Activated CD8-positive, alpha-beta memory T cell treated with anti-CD3 and anti-CD28 coated beads for 36 hours (primary cell): ENCODE results near the gene C1QL4. TPM values are rescaled to one million over a fixed set of nuclear protein-coding genes. Genes with fewer than 3 reads are reported as not detected.
"Not testable (repeated sequence)": the region's sequence is repeated elsewhere in the genome, so short reads cannot be mapped to it uniquely, and the experiment has no call there.

Experiments
- CTCF ChIA-PET: fragments of 350-600 bp; sonication (Branson Sonifier 250); formaldehyde crosslinking; loops from one replicate; lab custom pipeline; 2021; ENCODE audit warnings: antibody characterized with exemption; lab: Charles Lee
- POLR2A ChIA-PET: fragments of 350-600 bp; sonication (Branson Sonifier 250); formaldehyde crosslinking; loops from one replicate; lab custom pipeline; 2021; ENCODE audit warnings: antibody characterized with exemption; lab: Charles Lee
- total RNA-seq, 2 experiments: library from RNA; stranded (reverse); gene quantifications; one replicate each; pipeline ENCODE4 v1.2.3, GENCODE V29; 2021

Gene C1QL4
- total RNA-seq, 2 experiments from 2014 or later, result not detected

DNA sequence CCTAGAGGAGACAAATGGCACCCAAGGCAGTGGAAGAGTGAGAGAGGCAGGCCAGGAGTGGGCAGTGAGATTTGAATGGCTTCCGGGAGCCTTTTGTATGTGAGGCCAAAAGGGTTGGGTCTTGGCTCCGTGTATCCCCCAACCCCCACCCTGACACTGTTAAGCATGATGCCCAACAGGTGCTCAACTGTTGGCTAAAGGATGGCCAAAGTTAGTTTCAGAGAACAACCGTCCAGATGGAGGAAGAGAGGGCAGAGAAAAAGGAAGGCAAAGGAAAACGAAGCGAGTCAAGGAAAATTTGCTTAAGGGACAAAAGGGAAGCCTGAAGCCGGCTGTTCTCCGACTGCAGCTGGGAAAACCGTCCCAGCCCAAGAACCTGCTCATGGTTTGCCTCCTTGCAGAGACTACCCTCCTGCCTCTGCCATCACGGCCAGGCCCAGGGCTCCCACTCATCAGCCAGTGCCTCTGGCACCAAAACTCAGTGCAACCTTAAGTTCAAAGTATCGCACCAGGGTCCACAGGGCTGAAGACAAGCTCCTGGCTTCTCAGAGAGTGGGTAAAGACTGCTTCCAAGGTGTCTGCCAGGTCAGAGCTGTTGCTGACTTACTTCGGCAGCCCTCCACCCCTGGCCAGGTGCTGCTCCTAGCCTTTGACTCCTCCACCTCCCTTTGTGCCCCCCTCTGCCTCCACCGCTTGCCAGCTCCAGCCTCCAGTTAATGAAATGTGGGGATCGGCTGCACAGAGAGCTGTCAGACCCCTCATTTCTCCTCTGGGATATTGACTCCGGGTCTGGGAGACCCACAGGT is 4.2 kb upstream of the C1QL4 start:
- POLR2A ChIA-PET, result interaction anchor here (0.7 to 1.7 kb wide), 4 partner anchors 17 to 76 kb away, joined by 3 to 5 read pairs (median 4); no protein-coding TSS in a partner anchor
- CTCF ChIA-PET, result interaction anchor here (0.5 to 3.8 kb wide), 18 partner anchors 9 to 1971 kb away, joined by 3 to 44 read pairs (median 7); partner anchors contain the start of genes PRPH and TROAP

GRCh38 chr12:49340095-49340870 is 3.3 kb upstream of the C1QL4 start:
- ChIA-PET CTCF (interaction anchor here (0.8 to 2.9 kb wide), 4 partner anchors 44 to 104 kb away, joined by 4 to 34 read pairs (median 6); partner anchors contain the start of gene PRPH), POLR2A (no interaction called here)

GRCh38 chr12:49339464-49339861 is 2.5 kb upstream of the C1QL4 start:
- ChIA-PET POLR2A (no interaction called here), CTCF (interaction anchor here (0.8 to 3.6 kb wide), 4 partner anchors 8 to 104 kb away, joined by 4 to 18 read pairs (median 8); partner anchors contain the start of gene PRPH)

DNA sequence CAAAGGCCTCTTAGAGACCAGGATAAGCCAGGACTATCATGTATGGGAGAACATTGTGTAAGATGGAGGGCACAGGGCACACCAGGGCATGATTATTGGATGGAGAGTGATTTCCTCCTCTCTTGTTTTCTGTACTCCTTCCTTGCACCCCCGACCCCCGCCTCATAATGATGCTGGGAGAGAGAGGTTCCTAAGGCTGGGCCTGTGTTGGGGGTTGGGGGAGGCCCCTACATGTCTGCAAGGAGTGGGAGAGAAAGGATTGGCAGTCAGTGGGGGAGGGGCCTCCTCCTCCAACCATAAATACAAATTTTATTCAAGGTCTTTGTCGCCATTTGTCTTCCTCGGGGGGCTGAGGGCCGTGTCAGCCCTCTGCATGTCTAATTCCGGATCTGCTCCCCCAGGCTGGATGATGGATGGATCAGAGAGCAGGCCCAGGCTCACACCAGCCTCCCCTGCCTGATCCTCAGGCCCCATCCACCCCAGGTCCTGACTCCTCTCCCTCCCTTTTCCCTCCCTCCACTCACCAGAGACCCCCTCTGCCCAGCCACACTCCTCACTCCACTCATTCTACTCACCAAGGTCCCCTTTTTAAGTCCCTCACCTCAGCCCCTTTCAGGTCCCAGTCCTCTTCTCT is 2.0 kb upstream of the C1QL4 start:
- ChIA-PET POLR2A (no interaction called here), CTCF (interaction anchor here (0.8 to 3.6 kb wide), 5 partner anchors 9 to 103 kb away, joined by 4 to 18 read pairs (median 5); partner anchors contain the start of gene PRPH)

DNA sequence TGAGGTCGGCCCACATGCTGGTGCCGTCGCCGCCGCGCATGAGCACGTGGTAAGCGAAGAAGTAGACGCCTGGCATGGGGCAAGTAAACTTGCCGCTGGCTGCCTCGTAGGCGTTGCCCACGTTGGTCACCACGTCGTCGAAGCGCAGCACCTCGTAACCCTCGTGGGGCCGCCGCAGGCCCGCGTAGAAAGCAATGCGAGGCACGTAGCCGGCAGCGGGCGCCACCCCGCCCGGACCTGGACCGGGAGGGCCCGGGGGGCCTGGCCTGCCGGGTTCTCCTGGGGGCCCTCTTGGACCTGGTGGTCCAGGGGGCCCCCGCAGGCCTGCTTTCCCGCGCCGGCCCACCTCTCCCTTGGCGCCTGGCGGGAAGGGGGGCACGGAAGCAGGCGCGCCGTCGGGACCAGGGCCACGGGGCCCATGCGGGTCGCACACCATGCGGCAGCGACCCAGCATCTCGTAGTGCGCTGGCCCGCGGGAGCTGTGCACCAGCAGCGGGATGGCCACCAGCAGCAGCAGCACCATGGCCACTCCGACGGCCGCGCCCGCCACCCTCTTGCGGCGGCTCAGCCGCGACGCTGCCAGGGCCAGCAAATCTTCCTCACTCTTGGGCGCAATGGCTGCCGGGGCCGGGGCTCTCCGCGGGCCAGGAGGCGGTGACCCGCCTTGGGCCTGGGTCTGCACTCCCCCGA is 888 bp downstream of the C1QL4 start:
- CTCF ChIA-PET, result interaction anchor here (1.0 to 3.6 kb wide), 6 partner anchors 11 to 47 kb away, joined by 3 to 18 read pairs (median 7); partner anchors contain the start of genes DNAJC22 and PRPH
- POLR2A ChIA-PET, result no interaction called here

DNA sequence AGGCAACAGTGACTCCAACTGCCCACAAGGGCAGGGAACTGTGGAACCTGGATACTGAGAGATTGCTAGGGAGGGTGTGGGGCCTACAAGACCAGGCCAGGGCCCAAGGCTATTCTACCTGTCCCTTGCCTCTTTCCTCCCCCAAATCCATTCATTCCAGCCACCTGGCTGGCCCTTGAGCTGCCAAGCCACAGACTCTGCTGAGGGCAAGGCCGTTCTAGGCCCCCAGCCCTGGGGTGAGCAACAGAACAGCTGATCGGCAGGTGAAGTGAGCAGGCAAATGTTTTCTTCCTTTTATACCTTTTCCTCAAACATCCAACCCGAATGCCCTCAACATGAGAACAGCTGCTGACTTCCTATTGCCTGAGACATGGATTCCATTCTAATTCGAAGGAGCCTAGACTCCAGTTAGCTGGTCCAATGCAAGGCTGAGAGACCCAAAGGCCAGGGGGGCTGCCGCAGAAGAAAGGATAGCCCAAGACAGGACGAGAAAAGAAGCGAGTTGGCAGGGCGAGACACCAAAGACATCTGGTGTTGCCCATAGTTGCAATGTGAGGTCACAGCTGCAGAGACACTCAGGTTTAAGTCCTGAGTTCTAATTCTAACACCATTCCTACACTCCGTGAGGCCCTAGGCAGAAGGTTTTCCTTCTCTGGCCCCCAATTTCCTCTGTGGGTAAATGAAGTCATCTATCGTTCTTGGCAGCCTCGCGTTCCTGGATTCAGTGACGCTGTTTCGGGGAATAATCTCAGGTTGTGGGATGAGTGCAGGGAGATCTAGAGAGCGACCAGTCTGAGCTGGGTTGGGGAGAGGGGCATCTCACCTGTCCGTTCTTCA is 1.7 kb downstream of the C1QL4 start:
- ChIA-PET CTCF (interaction anchor here (1.4 to 2.8 kb wide), 3 partner anchors 12 to 40 kb away, joined by 5 to 12 read pairs (median 8); partner anchors contain the start of genes DNAJC22 and PRPH), POLR2A (no interaction called here)

GRCh38 chr12:49334681-49335080 is 2.3 kb downstream of the C1QL4 start:
- ChIA-PET POLR2A (no interaction called here), CTCF (interaction anchor here (1.4 to 2.8 kb wide), 3 partner anchors 12 to 39 kb away, joined by 5 to 12 read pairs (median 8); partner anchors contain the start of genes DNAJC22 and PRPH)

- POLR2A ChIA-PET, result no interaction called here
Observed at GRCh38 chr12:49334226-49334625, 2.8 kb downstream of the C1QL4 start.

GRCh38 chr12:49333778-49334177 is 3.2 kb downstream of the C1QL4 start:
- CTCF ChIA-PET, result interaction anchor here (1.0 to 3.5 kb wide), 4 partner anchors 13 to 113 kb away, joined by 3 to 28 read pairs (median 8); partner anchors contain the start of genes DNAJC22 and PRPH
- POLR2A ChIA-PET, result not testable (repeated sequence)

More at GRCh38 chr12:49334226-49334625, 2.8 kb downstream of the C1QL4 start:
- CTCF ChIA-PET, result interaction anchor here (1.4 to 2.8 kb wide), 3 partner anchors 13 to 39 kb away, joined by 5 to 12 read pairs (median 8); partner anchors contain the start of genes DNAJC22 and PRPH

- POLR2A ChIA-PET, result no interaction called here
- CTCF ChIA-PET, result interaction anchor here (0.6 to 3.5 kb wide), 7 partner anchors 10 to 475 kb away, joined by 3 to 31 read pairs (median 4); partner anchors contain the start of gene PRPH
Observed at GRCh38 chr12:49332891-49333371, 4.1 kb downstream of the C1QL4 start.

DNA sequence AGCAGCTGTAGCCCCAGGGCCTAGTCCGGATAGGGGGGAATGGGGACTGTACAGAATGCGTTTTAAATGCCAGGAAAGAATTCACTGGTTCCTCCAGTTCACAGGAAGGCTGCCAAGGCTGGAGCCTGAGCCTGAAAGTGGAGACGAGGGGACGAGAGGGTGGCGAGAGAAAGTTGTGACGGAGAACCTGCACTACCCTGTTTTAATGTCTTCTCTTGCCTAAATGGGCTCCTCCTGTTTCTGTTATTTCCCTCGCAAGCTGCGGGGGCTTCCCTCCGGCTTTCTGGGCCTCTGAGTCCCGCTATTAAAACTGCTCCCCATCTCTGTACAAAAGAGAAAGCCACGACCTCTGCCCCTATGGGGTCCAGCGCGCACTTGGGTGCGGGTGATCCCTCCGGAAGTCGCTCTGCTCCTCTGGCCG is 4.5 kb downstream of the C1QL4 start:
- ChIA-PET CTCF (interaction anchor here (0.6 to 3.5 kb wide), 9 partner anchors 10 to 474 kb away, joined by 3 to 31 read pairs (median 6); partner anchors contain the start of genes DNAJC22, PRPH and TROAP), POLR2A (no interaction called here)

DNA sequence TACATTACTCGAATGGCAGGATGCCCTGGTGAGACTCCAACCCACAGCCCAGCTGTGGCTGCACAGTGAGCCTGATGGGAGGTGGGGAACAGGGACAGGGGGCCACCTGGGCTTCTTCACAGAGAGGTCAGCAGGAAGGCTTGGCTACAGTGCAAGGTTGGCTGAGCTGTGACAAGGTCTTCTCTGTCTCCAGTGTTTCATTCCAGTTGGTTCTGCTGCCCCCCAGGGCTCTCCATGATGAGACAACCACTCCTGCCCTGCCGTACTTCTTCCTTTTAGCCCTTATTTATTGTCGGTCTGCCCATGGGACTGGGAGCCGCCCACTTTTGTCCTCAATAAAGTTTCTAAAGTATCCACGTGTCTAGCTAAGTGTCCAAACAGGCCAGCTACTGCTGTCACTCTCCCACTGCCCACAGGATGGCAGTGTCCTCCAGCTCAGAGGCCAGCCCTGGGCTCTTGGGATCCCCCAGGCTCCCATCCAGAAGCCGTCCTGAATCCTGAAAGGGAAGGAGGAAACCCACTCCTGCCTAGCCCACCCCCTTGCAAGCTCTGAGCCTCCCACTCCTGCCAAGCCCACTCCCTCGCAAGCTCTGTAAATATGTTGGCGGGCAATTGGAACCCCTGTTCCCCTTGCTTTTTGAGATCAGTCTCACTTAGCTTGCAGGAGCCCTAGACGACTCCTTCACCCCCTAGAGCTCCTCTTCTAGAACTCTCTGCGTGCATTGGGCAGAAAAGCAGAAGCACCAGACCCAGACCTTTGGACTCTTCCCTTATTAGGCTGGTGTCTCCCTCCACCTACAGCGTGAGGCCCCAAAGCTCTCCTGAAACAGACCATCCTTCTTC is 5.4 kb downstream of the C1QL4 start:
- ChIA-PET CTCF (interaction anchor here (0.6 to 3.5 kb wide), 10 partner anchors 9 to 184 kb away, joined by 3 to 31 read pairs (median 5); partner anchors contain the start of genes DNAJC22, PRPH and TROAP), POLR2A (no interaction called here)

DNA sequence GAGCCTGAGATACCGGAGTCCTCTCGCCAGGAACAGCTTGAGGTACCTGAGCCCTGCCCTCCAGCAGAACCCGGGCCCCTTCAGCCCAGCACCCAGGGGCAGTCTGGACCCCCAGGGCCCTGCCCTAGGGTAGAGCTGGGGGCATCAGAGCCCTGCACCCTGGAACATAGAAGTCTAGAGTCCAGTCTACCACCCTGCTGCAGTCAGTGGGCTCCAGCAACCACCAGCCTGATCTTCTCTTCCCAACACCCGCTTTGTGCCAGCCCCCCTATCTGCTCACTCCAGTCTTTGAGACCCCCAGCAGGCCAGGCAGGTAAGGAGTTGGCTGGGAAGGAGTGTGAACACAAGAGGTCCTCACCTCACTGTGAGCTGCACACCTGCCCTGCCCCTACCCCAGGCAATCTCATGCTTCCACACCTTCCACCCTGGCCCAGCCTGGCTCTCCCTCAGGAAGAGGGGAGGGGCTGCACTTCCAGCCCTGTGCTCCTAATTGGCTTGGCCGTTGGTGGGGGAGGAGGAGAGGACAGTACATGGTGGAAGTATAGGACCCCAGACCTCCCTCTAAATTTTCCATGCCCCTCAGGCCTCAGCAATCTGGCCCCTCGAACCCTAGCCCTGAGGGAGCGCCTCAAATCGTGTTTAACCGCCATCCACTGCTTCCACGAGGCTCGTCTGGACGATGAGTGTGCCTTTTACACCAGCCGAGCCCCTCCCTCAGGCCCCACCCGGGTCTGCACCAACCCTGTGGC is 6.2 kb downstream of the C1QL4 start:
- POLR2A ChIA-PET, result no interaction called here
- CTCF ChIA-PET, result interaction anchor here (0.6 to 3.5 kb wide), 7 partner anchors 8 to 42 kb away, joined by 3 to 31 read pairs (median 6); partner anchors contain the start of genes DNAJC22, PRPH and TROAP

- POLR2A ChIA-PET, result no interaction called here
- CTCF ChIA-PET, result interaction anchor here (1.9 to 3.5 kb wide), 2 partner anchors 13 to 28 kb away, joined by 4 to 31 read pairs; no protein-coding TSS in a partner anchor
Observed at GRCh38 chr12:49330032-49330619, 6.9 kb downstream of the C1QL4 start.

- ChIA-PET POLR2A (no interaction called here), CTCF (interaction anchor here (1.9 kb wide), 1 partner anchor 30 kb away, joined by 4 read pairs; no protein-coding TSS in a partner anchor)
Observed at GRCh38 chr12:49328816-49329215, 8.2 kb downstream of the C1QL4 start.
